HEK293T (cell line): ENCODE measurements around the gene OR51V1.
"Not testable (repeated sequence)": the region's sequence is repeated elsewhere in the genome, so short reads cannot be mapped to it uniquely, and the experiment has no call there.

Experiments used
- CTCF ChIA-PET: fragments of 350-600 bp; formaldehyde crosslinking; extraction: SDS; loops from one replicate; lab custom pipeline; 2021; ENCODE audit warnings: antibody characterized with exemption, inconsistent platforms; lab: Yijun Ruan, JAX
- POLR2A ChIA-PET: fragments of 350-600 bp; formaldehyde crosslinking; extraction: SDS; loops from one replicate; lab custom pipeline; 2020; ENCODE audit warnings: antibody characterized with exemption, inconsistent platforms; lab: Yijun Ruan, JAX
- DNase-seq: peaks from one replicate; pipeline ENCODE4 v3.0.0; 2012; ENCODE audit warnings: mixed read lengths; ENCODE audit errors: extremely low spot score
- ARNT ChIP-seq: fragments of 450-650 bp; IDR thresholded peaks from 2 replicates; pipeline ENCODE4 v1.6.1; 2017; ENCODE audit warnings: mild to moderate bottlenecking
- BHLHE40 ChIP-seq: fragments of 450-650 bp; IDR thresholded peaks from 2 replicates; pipeline ENCODE4 v1.6.1; 2016; ENCODE audit warnings: mild to moderate bottlenecking, moderate library complexity, borderline replicate concordance
- CTBP1 ChIP-seq: fragments of 450-650 bp; IDR thresholded peaks from 2 replicates; pipeline ENCODE4 v1.6.1; 2016; ENCODE audit warnings: borderline replicate concordance
- ELF4 ChIP-seq: fragments of 450-650 bp; IDR thresholded peaks from 2 replicates; pipeline ENCODE4 v1.6.1; 2017; ENCODE audit warnings: antibody characterized with exemption
- FOXA1 ChIP-seq: fragments of 450-650 bp; IDR thresholded peaks from 2 replicates; pipeline ENCODE4 v1.6.1; 2016; ENCODE audit warnings: mild to moderate bottlenecking
- FOXK2 ChIP-seq: fragments of 450-650 bp; IDR thresholded peaks from 2 replicates; pipeline ENCODE4 v1.6.1; 2016; ENCODE audit warnings: mild to moderate bottlenecking
- FOXM1 ChIP-seq: fragments of 450-650 bp; IDR thresholded peaks from 2 replicates; pipeline ENCODE4 v1.6.1; 2017; ENCODE audit warnings: mild to moderate bottlenecking, borderline replicate concordance
- HDGF ChIP-seq: fragments of 450-650 bp; IDR thresholded peaks from 2 replicates; pipeline ENCODE4 v1.6.1; 2017; ENCODE audit warnings: antibody characterized with exemption, borderline replicate concordance
- L3MBTL2 ChIP-seq: fragments of 450-650 bp; conservative IDR thresholded peaks from 2 replicates; pipeline ENCODE4 v1.6.1; 2016; ENCODE audit warnings: mild to moderate bottlenecking
- LEF1 ChIP-seq: fragments of 450-650 bp; IDR thresholded peaks from 2 replicates; pipeline ENCODE4 v1.6.1; 2017; ENCODE audit warnings: mild to moderate bottlenecking, borderline replicate concordance
- NFRKB ChIP-seq: fragments of 450-650 bp; IDR thresholded peaks from 2 replicates; pipeline ENCODE4 v1.6.1; 2016; ENCODE audit warnings: mild to moderate bottlenecking, moderate library complexity
- PKNOX1 ChIP-seq: fragments of 450-650 bp; IDR thresholded peaks from 2 replicates; pipeline ENCODE4 v1.6.1; 2016
- SP1 ChIP-seq: fragments of 450-650 bp; IDR thresholded peaks from 2 replicates; pipeline ENCODE4 v1.6.1; 2017
- SUZ12 ChIP-seq: fragments of 450-650 bp; IDR thresholded peaks from 2 replicates; pipeline ENCODE4 v1.6.1; 2016; ENCODE audit warnings: mild to moderate bottlenecking
- TARDBP ChIP-seq: fragments of 450-650 bp; IDR thresholded peaks from 2 replicates; pipeline ENCODE4 v1.6.1; 2016
- ZNF384 ChIP-seq: fragments of 450-650 bp; IDR thresholded peaks from 2 replicates; pipeline ENCODE4 v1.6.1; 2016

The OR51V1 gene

GRCh38 chr11:5200582-5200981 is at the start of gene OR51V1:
TSS of gene OR51V1 (minus strand) at chr11:5200682. CDS start at chr11:5200682, 0 bp downstream.
- ChIA-PET POLR2A (no interaction called here), CTCF (no interaction called here)
- TF ChIP-seq FOXA1 (no peak), SP1 (no peak), NFRKB (no peak), ZNF384 (no peak)
- DNase-seq = no peak

DNA sequence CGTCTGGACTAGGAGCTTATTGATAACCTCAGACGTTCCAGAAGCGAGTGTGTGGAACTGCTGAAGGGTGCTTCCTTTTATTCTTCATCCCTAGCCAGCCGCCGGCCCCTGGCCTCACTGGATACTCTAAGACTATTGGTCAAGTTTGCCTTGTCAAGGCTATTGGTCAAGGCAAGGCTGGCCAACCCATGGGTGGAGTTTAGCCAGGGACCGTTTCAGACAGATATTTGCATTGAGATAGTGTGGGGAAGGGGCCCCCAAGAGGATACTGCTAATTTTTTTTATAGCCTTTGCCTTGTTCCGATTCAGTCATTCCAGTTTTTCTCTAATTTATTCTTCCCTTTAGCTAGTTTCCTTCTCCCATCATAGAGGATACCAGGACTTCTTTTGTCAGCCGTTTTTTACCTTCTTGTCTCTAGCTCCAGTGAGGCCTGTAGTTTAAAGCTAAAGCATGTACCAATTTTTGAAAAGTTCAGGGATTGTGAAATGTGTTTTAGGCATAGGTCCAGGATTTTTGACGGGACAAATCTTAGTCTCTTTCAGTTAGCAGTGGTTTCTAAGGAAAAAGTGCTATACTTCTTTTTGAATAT is 49.4 kb upstream of the OR51V1 start, which contains the start of gene HBG1:
TSS of gene HBG1 (minus strand) at position 51 of the 590 bp plus-strand sequence. CDS start 53 bp downstream, outside the sequence.
- POLR2A ChIA-PET, CTCF ChIA-PET, DNase-seq: not testable (repeated sequence)

DNA sequence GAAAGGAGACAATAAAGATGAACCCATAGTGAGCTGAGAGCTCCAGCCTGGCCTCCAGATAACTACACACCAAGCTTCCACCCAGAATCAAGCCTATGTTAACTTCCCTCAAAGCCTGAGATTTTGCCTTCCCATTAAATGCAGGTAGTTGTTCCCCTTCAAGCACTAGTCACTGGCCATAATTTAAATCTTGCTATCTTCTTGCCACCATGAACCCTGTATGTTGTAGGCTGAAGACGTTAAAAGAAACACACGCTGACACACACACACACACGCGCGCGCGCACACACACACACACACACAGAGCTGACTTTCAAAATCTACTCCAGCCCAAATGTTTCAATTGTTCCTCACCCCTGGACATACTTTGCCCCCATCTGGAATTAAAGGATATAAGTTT is 48.0 kb upstream of the OR51V1 start:
- CTCF ChIA-PET, POLR2A ChIA-PET, DNase-seq: not testable (repeated sequence)

- ChIA-PET POLR2A (no interaction called here), CTCF (no interaction called here)
- DNase-seq = no peak
- TF ChIP-seq PKNOX1 = no peak
- no peak for TF ChIP-seq FOXK2
- TF ChIP-seq BHLHE40 = no peak
- no peak for TF ChIP-seq LEF1
- TF ChIP-seq CTBP1 = no peak
- TF ChIP-seq ZNF384 = no peak
- TF ChIP-seq SP1 = no peak
- no peak for TF ChIP-seq ARNT
- no peak for TF ChIP-seq TARDBP
- TF ChIP-seq SUZ12 = no peak
- TF ChIP-seq HDGF = no peak
- TF ChIP-seq NFRKB = no peak
- no peak for TF ChIP-seq L3MBTL2
These were observed 47.1 kb upstream of the OR51V1 start for GRCh38 chr11:5247472-5248192.

- no peak for DNase-seq
- ChIA-PET POLR2A (no interaction called here), CTCF (no interaction called here)
- no peak for TF ChIP-seq FOXM1
- no peak for TF ChIP-seq ZNF384
- TF ChIP-seq NFRKB = no peak
- no peak for TF ChIP-seq ARNT
- no peak for TF ChIP-seq FOXK2
- TF ChIP-seq ELF4 = no peak
- TF ChIP-seq L3MBTL2 = no peak
- TF ChIP-seq LEF1 = no peak
- no peak for TF ChIP-seq CTBP1
These were observed 46.4 kb upstream of the OR51V1 start for GRCh38 chr11:5246772-5247471.

DNA sequence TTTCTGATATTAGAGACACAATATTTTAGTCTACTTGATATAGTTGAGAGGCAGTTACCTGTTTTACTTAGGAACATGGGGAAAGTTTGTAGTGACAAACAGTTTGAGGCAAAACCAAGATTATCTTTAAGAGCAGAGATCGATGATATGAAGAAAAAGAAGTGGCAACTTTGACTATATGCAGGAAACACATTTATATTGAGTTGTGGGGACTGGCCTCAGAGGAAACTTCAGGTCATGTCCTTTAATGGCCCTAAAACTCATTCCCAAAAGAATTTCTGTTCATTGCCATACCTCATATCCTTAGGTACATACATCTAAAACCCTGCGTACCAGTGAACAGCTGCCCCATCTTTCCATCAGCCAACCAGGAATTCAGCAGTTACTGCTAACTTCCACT is 44.7 kb upstream of the OR51V1 start:
- TF ChIP-seq FOXK2 (no peak), SP1 (no peak), FOXM1 (no peak), ZNF384 (no peak), L3MBTL2 (no peak), ELF4 (no peak), SUZ12 (no peak), CTBP1 (no peak), LEF1 (no peak), BHLHE40 (no peak), TARDBP (no peak), PKNOX1 (no peak), HDGF (no peak), ARNT (no peak), NFRKB (no peak), FOXA1 (no peak)
- ChIA-PET POLR2A (no interaction called here), CTCF (no interaction called here)
- no peak for DNase-seq

GRCh38 chr11:5243816-5244180 is 43.3 kb upstream of the OR51V1 start:
- no peak for DNase-seq
- no peak for TF ChIP-seq HDGF
- ChIA-PET POLR2A (no interaction called here), CTCF (no interaction called here)
